Measurements from ENCODE around the gene SMIM38. TPM values are rescaled to one million over a fixed set of nuclear protein-coding genes. Genes with fewer than 3 reads are reported as not detected.

SMIM38 gene
- polyA plus RNA-seq, 1 of the 3 experiments (the other 2 are of a cell fraction) = 0.13 TPM

DNA sequence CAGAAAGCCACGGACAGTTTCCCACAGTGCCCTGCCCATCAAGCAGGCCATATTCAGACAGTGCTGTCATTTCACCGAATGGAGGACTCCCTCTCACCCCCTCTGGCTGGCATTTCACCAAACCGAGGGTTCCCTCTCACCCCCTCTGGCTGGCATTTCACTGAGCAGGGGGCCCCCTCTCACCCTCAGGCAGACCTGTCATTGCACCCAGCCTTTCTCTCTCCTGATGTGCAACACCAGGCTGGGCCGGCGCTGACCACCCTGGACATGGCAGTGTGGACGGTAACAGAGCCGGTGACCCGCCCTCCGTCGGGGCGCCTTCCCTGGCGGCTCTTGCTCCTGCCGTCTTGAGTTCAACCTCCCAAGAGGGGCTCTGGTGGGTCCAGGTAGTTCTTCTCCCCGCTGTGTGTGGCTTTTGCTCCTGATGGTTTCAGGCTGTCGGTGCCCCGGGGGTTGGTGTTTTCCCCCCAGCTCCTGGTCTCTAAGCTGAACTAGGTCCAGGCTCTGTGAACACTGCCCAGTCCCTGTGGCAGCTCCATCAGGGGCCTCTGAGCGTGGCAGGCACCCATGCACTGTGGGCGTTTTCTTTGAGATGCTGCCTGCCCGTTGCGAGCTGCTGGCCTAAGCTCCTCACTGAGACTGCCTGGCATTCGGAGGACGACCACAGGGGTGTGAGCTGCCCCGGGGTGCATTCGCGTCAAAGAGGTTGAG, 46.9 kb downstream of the SMIM38 start:
- Histone ChIP-seq H3F3A (replicated peaks; ENCODE audit: insufficient read depth) (no peaks in the 10 kb centered on the region), H3K4me2 (no peak overlapping the region), H2AFZ (ENCODE audit: low read depth) (no peak overlapping the region), H3K27me3 (ENCODE audit: insufficient read depth) (no peaks in the 10 kb centered on the region; the same call in 1 of the 2 replicates), H3K9me3 (no peaks in the 10 kb centered on the region), H3K36me3 (replicated peaks in 1 of 2; ENCODE audit: control insufficient read depth in 1 of 2, insufficient read depth in 2 of 2, low read length in 1 of 2) (no peaks in the 10 kb centered on the region), H3K79me2 (ENCODE audit: insufficient read depth) (no peaks in the 10 kb centered on the region), H3K4me3 (ENCODE audit: low read depth in 2 of 2, low read length in 1 of 2) (no peak overlapping the region), H3K9ac (no peak overlapping the region), H3K27ac (ENCODE audit: low read depth in 2 of 2, low read length in 1 of 2) (no peak overlapping the region), H4K20me1 (ENCODE audit: insufficient read depth) (no peaks in the 10 kb centered on the region), H3K4me1 (ENCODE audit: control insufficient read depth in 1 of 2, insufficient read depth in 2 of 2, low read depth in 1 of 2, low read length in 1 of 2) (no peaks in the 10 kb centered on the region; a peak in 2 of 4 replicates), H3K9me2 (no peaks in the 10 kb centered on the region)
- WGBS (ENCODE audit: low lambda C conversion rate) = 86% methylated on average over 16 of the region's 25 CpGs
- ChIA-PET CTCF (interaction anchor here (1.0 to 1.8 kb wide), 2 partner anchors 71 to 468 kb away, joined by 3 to 6 read pairs; no protein-coding TSS in a partner anchor), POLR2A (no interaction called here)
- no peak for DNase-seq
- TF ChIP-seq MXI1 (IDR thresholded peaks at IDR 0.05; ENCODE audit: low read depth, low read length) = no peak
- TF ChIP-seq SIN3A (IDR thresholded peaks at IDR 0.05; ENCODE audit: borderline replicate concordance, low read depth, low read length) = no peak
- no peak for TF ChIP-seq RXRA (IDR thresholded peaks at IDR 0.05; ENCODE audit: borderline replicate concordance, low read depth)

DNA sequence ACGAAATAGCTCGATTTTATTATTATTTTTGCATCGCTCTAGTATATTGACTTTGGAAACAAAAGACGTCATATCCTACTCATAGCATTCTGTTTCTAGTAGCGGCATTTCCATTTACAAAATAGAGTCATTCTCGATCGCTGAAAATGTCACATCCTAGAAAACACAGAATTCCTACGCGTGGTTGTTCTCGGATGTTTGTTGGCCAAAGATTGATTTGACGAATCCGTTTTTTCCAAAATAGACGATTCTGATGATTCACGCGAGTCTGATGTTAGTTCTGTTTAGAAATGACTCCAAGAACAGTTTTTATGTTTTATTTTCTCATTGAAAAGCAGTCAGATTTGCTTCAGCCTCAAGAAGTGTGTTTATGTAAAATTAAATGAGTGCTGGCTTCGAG, 47.6 kb downstream of the SMIM38 start:
- no peak overlapping the region for H3K4me2 ChIP-seq
- no peaks in the 10 kb centered on the region for H3K9me2 ChIP-seq
- H3K9me3 ChIP-seq = no peaks in the 10 kb centered on the region
- no peaks in the 10 kb centered on the region for H4K20me1 ChIP-seq (ENCODE audit: insufficient read depth)
- CTCF ChIA-PET = interaction anchor here (0.8 to 1.8 kb wide), 3 partner anchors 72 to 467 kb away, joined by 3 to 6 read pairs (median 3); no protein-coding TSS in a partner anchor
- H3K79me2 ChIP-seq (ENCODE audit: insufficient read depth) = no peaks in the 10 kb centered on the region
- H3K4me1 ChIP-seq (ENCODE audit: control insufficient read depth in 1 of 2, insufficient read depth in 2 of 2, low read depth in 1 of 2, low read length in 1 of 2) = no peaks in the 10 kb centered on the region; a peak in 2 of 4 replicates
- POLR2A ChIA-PET = no interaction called here
- no peaks in the 10 kb centered on the region; the same call in 1 of the 2 replicates for H3K27me3 ChIP-seq (ENCODE audit: insufficient read depth)
- H3K9ac ChIP-seq = no peak overlapping the region
- no peaks in the 10 kb centered on the region for H3F3A ChIP-seq (replicated peaks; ENCODE audit: insufficient read depth)
- TF ChIP-seq TEAD4 (IDR thresholded peaks at IDR 0.05; ENCODE audit: borderline replicate concordance, insufficient read depth) = no peak
- TF ChIP-seq, protein P1, sequence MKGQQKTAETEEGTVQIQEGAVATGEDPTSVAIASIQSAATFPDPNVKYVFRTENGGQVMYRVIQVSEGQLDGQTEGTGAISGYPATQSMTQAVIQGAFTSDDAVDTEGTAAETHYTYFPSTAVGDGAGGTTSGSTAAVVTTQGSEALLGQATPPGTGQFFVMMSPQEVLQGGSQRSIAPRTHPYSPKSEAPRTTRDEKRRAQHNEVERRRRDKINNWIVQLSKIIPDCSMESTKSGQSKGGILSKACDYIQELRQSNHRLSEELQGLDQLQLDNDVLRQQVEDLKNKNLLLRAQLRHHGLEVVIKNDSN (IDR thresholded peaks at IDR 0.05; ENCODE audit: borderline replicate concordance, low read depth) = no peak
- no peaks in the 10 kb centered on the region for H3K36me3 ChIP-seq (replicated peaks in 1 of 2; ENCODE audit: control insufficient read depth in 1 of 2, insufficient read depth in 2 of 2, low read length in 1 of 2)
- H3K4me3 ChIP-seq (ENCODE audit: low read depth in 2 of 2, low read length in 1 of 2) = no peak overlapping the region
- H2AFZ ChIP-seq (ENCODE audit: low read depth) = no peak overlapping the region
- no peak overlapping the region for H3K27ac ChIP-seq (ENCODE audit: low read depth in 2 of 2, low read length in 1 of 2)
- 87% methylated on average over 16 of the region's 16 CpGs for WGBS (ENCODE audit: low lambda C conversion rate)
- no peak for DNase-seq

DNA sequence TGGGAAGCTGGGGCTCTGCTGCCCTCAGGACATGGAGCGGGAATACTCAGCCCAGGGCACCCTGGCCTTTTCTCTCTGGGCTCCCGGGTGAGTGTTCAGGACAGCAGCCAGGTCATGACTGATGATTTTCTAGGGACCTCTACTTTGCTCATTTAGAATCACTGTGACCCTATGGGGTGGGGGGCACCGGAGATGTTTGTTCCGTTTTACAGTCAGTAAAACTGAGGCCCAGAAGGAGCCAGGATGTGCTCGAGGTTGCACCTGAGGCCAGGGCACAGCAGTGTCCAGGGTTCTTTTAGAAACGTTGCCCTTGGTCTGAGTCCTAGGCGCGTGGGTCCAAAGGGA, 48.1 kb downstream of the SMIM38 start:
- Histone ChIP-seq H3K4me2 (no peak overlapping the region), H3F3A (replicated peaks; ENCODE audit: insufficient read depth) (no peaks in the 10 kb centered on the region), H3K27ac (ENCODE audit: low read depth in 2 of 2, low read length in 1 of 2) (no peak overlapping the region), H3K9ac (no peak overlapping the region), H3K9me2 (no peaks in the 10 kb centered on the region), H3K4me1 (ENCODE audit: control insufficient read depth in 1 of 2, insufficient read depth in 2 of 2, low read depth in 1 of 2, low read length in 1 of 2) (no peaks in the 10 kb centered on the region; a peak in 2 of 4 replicates), H3K79me2 (ENCODE audit: insufficient read depth) (no peaks in the 10 kb centered on the region), H3K27me3 (ENCODE audit: insufficient read depth) (no peaks in the 10 kb centered on the region; the same call in 1 of the 2 replicates), H3K36me3 (replicated peaks in 1 of 2; ENCODE audit: control insufficient read depth in 1 of 2, insufficient read depth in 2 of 2, low read length in 1 of 2) (no peaks in the 10 kb centered on the region), H3K4me3 (ENCODE audit: low read depth in 2 of 2, low read length in 1 of 2) (no peak overlapping the region), H4K20me1 (ENCODE audit: insufficient read depth) (no peaks in the 10 kb centered on the region), H3K9me3 (no peaks in the 10 kb centered on the region), H2AFZ (ENCODE audit: low read depth) (no peak overlapping the region)
- 55% methylated on average over 5 of the region's 8 CpGs for WGBS (ENCODE audit: low lambda C conversion rate)
- CTCF ChIA-PET = interaction anchor here (0.8 kb wide), 1 partner anchor 102 kb away, joined by 3 read pairs; no protein-coding TSS in a partner anchor
- POLR2A ChIA-PET = no interaction called here
- DNase-seq = no peak
- TF ChIP-seq, protein P1 (IDR thresholded peaks at IDR 0.05; ENCODE audit: borderline replicate concordance, low read depth) = no peak
- TF ChIP-seq POLR2AphosphoS5 (IDR thresholded peaks at IDR 0.05; ENCODE audit: low read depth, low read length) = no peak
- no peak for TF ChIP-seq TCF12 (IDR thresholded peaks at IDR 0.05)
- no peak for TF ChIP-seq FOXJ3 (CRISPR knock-in tag; IDR thresholded peaks at IDR 0.05)
- no peak for TF ChIP-seq GATA2 (CRISPR knock-in tag; IDR thresholded peaks at IDR 0.05)
- TF ChIP-seq GABPA (IDR thresholded peaks at IDR 0.05; ENCODE audit: low read depth) = no peak
- no peak for TF ChIP-seq JUND (IDR thresholded peaks at IDR 0.05)
- TF ChIP-seq TAF1 (IDR thresholded peaks at IDR 0.05; ENCODE audit: borderline replicate concordance, low read depth, low read length) = no peak
- no peak for TF ChIP-seq NRF1 (IDR thresholded peaks at IDR 0.05; ENCODE audit: low read depth, low read length)
- no peak for TF ChIP-seq NFIC (IDR thresholded peaks at IDR 0.05; ENCODE audit: borderline replicate concordance)
- TF ChIP-seq MXI1 (IDR thresholded peaks at IDR 0.05; ENCODE audit: low read depth, low read length) = no peak
- TF ChIP-seq, protein P2, sequence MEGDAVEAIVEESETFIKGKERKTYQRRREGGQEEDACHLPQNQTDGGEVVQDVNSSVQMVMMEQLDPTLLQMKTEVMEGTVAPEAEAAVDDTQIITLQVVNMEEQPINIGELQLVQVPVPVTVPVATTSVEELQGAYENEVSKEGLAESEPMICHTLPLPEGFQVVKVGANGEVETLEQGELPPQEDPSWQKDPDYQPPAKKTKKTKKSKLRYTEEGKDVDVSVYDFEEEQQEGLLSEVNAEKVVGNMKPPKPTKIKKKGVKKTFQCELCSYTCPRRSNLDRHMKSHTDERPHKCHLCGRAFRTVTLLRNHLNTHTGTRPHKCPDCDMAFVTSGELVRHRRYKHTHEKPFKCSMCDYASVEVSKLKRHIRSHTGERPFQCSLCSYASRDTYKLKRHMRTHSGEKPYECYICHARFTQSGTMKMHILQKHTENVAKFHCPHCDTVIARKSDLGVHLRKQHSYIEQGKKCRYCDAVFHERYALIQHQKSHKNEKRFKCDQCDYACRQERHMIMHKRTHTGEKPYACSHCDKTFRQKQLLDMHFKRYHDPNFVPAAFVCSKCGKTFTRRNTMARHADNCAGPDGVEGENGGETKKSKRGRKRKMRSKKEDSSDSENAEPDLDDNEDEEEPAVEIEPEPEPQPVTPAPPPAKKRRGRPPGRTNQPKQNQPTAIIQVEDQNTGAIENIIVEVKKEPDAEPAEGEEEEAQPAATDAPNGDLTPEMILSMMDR (IDR thresholded peaks at IDR 0.05) = no peak
- TF ChIP-seq RFX5 (IDR thresholded peaks at IDR 0.05; ENCODE audit: low read length) = no peak
- no peak for TF ChIP-seq FOXM1 (IDR thresholded peaks at IDR 0.05; ENCODE audit: low read depth)
- TF ChIP-seq EP300 (IDR thresholded peaks at IDR 0.05; ENCODE audit: borderline replicate concordance in 1 of 2, low read depth in 1 of 2, low read length in 1 of 2) = no peak
- TF ChIP-seq SIN3A (IDR thresholded peaks at IDR 0.05; ENCODE audit: borderline replicate concordance, low read depth, low read length) = no peak

All from SK-N-SH (cell line).